Measurements from ENCODE around the gene YBX2.
A peak's percentile ranks its signal among the peaks of the same experiment; 100 is the strongest.

The YBX2 gene

DNA sequence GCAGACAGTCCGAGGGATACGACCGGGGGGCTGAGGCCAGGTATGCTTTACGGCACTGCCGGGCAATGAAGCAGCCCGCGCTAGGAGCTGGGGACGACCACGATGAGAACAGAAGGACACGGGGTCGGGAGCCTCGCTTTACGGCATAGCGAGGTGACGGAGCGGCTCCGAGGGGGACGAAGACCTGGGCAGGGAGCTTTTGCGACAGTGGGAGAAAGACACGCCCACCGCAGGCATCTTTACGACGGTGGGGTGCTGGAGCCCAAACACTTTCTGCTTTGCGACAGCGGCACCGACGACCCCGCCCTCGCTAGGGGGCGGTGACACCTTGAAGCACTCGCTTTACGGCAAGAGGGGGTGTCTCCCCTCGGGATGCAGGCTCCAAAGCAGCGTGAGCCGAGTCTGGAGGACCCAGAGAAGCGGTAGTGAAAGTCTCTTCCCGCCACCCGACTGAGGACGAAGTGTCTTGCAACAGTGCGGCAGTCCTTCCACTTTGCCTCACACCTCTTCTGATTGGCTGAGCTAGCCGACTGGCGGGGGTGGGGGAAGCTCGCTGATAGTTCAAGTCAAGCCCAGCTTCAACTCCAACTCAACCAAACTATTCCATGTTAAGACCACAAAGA lies 35.0 kb upstream of the YBX2 start:
- TF ChIP-seq JUND (IDR thresholded peaks at IDR 0.05; ENCODE audit: low read depth): no peak
- in situ Hi-C loops (cut with HindIII; ENCODE audit: low pct_unique_long_range_greater_than_20kb, low sequenced_read_pairs): no loop called here
- peak; percentile 96 to 98 for DNase-seq (ENCODE audit: low read depth in 1 of 2, low spot score in 1 of 2)

DNA sequence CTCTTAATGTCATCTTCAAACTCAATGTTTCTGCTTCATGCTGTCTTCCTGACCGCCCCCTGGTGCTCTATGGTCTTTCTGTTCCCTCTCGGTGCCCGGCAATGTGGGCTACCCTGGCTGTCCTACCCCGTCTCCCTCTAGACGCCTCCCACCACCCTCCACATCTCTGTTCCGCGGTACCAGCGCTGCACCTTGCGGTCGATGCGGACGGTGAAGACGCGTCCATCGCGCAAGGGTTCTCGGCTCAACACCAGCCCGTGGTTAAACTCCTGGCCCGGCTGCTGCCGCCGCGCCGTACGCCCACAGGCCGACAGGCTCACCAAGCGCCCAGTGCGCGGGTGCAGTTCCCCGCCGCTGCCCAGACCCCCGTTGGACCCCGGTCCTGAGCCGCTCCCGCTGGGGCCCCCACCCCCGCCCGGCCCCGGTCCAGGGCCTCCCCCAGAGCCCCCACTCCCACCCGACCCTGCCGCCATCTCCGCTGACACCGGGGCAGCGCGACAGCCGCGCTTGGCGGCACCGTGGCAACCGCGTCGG lies 34.5 kb upstream of the YBX2 start, which contains the start of gene NEURL4:
Gene NEURL4 (minus strand): TSS at position 496 of the 534 bp plus-strand sequence. CDS start 23 bp downstream, at position 473.
- DNase-seq (ENCODE audit: low read depth in 1 of 2, low spot score in 1 of 2): no peak
- no peak for TF ChIP-seq JUND (IDR thresholded peaks at IDR 0.05; ENCODE audit: low read depth)
- in situ Hi-C loops (cut with HindIII; ENCODE audit: low pct_unique_long_range_greater_than_20kb, low sequenced_read_pairs): no loop called here

DNA sequence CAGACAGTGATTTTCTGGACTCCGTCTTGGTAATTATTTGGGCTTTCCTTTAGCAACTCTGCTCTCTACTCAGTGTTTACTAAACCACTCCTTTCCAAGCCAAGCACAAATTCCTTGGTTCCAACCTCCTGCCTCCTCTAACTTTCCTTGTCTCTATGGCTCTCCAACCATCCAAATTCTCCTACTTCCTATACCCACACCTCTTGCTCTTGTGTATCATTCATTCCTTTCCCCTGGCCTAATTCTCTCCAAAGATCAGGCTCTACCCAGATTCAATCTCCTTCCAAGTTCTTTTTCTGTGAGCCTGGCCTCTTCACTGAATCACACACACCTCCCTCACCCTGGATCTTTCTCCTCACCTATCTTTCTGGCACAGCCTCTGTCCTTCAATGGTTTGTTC lies 33.6 kb upstream of the YBX2 start:
- no peak for TF ChIP-seq JUND (IDR thresholded peaks at IDR 0.05; ENCODE audit: low read depth)
- in situ Hi-C loops (cut with HindIII; ENCODE audit: low pct_unique_long_range_greater_than_20kb, low sequenced_read_pairs): no loop called here
- DNase-seq (ENCODE audit: low read depth in 1 of 2, low spot score in 1 of 2): no peak

DNA sequence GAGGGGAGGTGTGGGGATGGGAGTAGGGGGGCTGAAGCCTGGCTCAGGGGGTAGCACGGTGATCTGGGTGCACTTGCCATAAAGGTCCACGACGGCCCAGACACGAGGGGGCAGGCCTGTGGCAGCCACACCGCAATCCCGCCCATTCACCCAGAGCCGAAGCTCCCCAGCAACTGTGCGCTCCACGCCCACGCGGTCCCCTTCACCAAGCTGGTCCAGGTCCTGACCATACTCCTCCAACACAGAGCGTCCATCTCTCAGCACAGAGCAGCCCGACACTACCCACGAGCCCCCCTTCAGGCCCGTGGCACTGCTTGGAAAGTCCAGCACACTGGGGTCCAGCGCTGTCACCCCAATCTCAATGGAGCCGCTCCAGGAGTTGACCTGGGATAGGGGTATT lies 33.1 kb upstream of the YBX2 start:
- DNase-seq (ENCODE audit: low read depth in 1 of 2, low spot score in 1 of 2): no peak
- TF ChIP-seq JUND (IDR thresholded peaks at IDR 0.05; ENCODE audit: low read depth): no peak
- in situ Hi-C loops (cut with HindIII; ENCODE audit: low pct_unique_long_range_greater_than_20kb, low sequenced_read_pairs): no loop called here

DNA sequence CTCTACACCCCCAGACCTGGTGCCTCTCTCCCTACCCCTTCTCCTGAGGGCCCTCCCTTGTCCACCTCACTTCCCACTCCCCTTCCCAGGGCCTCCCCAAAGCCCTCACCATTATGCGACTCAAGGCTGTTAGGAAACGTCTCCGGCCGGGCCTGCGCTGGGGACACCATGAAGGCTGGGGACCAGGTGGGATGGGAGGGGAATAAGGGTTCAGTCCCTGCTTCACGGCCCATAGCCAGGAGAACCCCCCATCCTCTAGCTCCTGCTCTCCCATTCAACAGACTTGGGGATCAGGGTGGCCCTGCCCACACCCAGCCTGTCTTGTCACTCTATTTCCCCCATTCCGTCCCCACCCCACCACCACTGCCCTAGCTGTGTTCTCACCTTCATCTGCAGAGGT lies 32.6 kb upstream of the YBX2 start:
- in situ Hi-C loops (cut with HindIII; ENCODE audit: low pct_unique_long_range_greater_than_20kb, low sequenced_read_pairs): no loop called here
- TF ChIP-seq JUND (IDR thresholded peaks at IDR 0.05; ENCODE audit: low read depth): no peak
- DNase-seq (ENCODE audit: low read depth in 1 of 2, low spot score in 1 of 2): no peak

DNA sequence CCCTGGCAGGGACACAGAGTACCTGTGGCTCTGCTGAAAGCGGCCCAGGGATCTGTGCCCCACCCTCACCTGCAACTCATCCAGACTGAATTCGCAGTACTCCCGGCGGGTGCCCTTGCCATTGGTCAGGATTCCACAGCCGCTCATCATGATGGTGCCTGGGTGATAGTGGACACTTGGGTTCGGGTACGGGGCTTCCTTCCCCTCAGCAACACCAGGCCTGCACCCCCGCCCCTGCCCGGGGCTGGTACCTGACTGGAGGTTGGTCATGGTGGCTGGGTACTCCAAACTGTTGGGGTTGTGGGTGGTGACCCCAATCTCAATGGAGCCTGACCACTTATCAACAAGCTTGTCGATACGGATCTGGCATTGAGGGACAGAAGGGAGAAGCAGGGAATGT lies 31.7 kb upstream of the YBX2 start:
- no peak for DNase-seq (ENCODE audit: low read depth in 1 of 2, low spot score in 1 of 2)
- no peak for TF ChIP-seq JUND (IDR thresholded peaks at IDR 0.05; ENCODE audit: low read depth)
- in situ Hi-C loops (cut with HindIII; ENCODE audit: low pct_unique_long_range_greater_than_20kb, low sequenced_read_pairs): no loop called here

DNA sequence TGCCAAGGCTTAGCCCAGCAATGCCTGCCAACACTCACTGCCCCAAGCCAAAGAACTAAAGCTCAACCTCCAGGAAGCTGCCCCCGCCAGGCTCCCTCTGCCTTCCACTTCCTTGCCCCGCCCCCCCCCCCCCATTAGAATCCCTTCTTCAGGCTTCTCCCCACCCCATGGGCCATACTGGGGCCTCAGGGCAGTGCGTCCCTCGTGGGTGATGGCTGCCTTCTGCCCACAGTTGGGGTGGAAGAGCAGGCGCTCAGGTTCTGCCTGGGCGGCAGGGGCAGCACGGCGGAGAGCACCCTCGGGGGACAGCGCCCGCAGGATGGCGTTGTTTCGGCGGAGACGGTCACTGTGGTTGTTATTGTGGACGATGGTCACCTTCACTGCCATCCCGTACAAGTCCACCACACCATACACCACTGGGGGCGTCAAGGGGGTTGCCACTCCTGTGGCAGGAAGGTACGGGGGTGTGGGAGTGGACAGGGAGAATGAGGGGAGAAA lies 30.6 kb upstream of the YBX2 start:
- no peak for DNase-seq (ENCODE audit: low read depth in 1 of 2, low spot score in 1 of 2)
- no peak for TF ChIP-seq JUND (IDR thresholded peaks at IDR 0.05; ENCODE audit: low read depth)
- in situ Hi-C loops (cut with HindIII; ENCODE audit: low pct_unique_long_range_greater_than_20kb, low sequenced_read_pairs): no loop called here

DNA sequence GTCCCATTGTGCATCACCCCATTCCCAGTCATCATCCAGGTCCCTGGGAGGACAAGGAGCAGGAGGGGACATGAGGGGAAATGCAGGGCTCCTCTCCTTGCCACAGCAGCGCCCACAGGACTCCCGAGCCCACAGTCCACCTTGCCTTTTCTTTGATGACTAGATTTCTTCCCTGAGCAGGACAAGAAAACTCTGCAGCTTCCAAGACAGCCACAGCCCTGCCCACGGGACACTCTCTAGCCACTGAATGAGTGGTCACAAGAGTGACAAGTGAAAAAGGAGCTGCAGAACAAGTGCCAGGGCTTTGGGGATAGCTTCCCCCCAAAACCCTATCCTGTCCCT lies 30.0 kb upstream of the YBX2 start:
- no peak for DNase-seq (ENCODE audit: low read depth in 1 of 2, low spot score in 1 of 2)
- no peak for TF ChIP-seq JUND (IDR thresholded peaks at IDR 0.05; ENCODE audit: low read depth)
- in situ Hi-C loops (cut with HindIII; ENCODE audit: low pct_unique_long_range_greater_than_20kb, low sequenced_read_pairs): no loop called here

DNA sequence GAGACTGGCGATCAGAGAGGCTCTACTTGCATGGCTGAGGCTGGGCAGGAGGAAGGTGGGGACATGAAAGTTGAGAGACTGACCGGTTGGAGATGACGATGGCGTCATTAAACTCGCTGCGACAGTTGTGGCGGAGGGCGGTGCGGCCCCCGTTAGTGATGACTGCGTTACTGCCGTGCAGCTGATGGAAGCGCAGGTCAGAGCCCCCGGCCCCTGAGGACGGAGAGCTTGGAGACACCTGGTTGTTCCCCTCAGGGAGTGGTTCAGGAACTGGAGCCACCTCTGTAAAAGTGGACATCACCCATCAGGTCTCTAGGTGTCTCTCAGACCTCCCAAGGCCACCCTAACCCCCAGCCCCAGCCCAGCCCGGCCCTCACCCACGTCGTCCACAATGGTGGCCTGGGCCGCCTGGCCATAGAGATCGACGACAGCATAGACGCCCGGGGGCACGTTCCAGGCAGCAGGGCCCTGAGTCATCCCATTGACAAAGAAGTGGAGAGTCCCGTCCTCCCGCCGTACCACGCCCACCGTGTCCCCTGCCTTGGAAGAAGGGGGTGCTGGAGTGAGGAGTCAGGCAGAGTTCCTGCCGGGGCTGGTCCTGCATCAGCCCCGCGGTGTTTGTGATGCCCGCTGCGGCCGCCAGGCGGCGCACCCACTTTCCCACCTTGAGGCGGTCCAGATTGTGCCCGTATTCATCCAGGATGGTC lies 29.4 kb upstream of the YBX2 start:
- DNase-seq (ENCODE audit: low read depth in 1 of 2, low spot score in 1 of 2): no peak
- TF ChIP-seq JUND (IDR thresholded peaks at IDR 0.05; ENCODE audit: low read depth): no peak
- in situ Hi-C loops (cut with HindIII; ENCODE audit: low pct_unique_long_range_greater_than_20kb, low sequenced_read_pairs): no loop called here

DNA sequence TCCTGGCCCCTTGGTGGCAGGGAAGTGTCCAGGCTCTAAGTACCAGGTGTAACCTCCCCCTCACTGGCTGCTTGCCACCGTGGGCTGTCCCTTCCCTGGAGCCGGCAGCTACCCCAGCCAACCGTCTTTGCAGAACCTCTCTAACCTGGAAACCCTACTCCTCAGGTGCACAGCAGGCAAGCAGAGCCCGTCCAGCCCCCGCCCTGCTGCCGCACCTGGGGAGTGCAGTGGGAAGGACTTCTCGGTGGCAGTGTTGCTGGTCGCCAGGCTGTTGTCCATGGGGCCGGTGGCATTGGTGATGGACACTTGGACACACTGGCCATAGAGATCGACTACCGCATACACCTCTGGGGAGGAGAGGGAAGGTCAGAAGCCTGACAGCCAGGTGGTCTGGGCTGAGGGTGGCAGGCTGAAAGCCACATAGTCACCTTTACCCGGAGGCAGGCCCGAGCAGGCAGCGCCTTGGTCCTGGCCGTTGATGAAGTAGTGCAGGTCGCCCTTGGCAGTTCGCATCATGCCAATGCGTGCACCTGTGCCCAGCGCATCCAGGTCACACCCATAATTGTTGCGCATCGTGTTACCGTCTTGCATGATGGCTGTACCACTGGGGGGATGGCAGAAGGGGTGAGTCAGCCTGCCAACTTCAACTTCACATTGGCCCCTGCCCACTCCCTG lies 28.2 kb upstream of the YBX2 start:
- DNase-seq (ENCODE audit: low read depth in 1 of 2, low spot score in 1 of 2): no peak
- in situ Hi-C loops (cut with HindIII; ENCODE audit: low pct_unique_long_range_greater_than_20kb, low sequenced_read_pairs): no loop called here

DNA sequence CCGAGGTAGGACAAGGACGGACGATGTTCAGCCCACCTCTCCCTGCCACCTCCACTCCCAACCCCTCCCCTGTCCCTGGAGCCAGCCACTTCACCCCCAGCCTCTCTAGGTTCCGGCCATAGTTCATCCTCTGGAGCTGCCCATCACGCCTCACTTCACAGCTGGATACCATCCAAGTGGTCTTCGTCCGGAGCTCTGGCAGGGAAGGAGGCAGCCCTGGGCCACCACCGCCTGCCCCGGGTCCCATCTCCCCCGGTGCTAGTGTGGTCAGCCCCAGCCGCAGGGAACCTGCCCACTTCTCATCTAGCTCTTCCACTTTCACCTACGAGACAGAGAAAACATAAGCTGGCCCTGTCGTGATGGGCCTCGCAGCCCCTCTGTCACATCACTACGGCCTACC lies 27.0 kb upstream of the YBX2 start:
- no peak for DNase-seq (ENCODE audit: low read depth in 1 of 2, low spot score in 1 of 2)
- in situ Hi-C loops (cut with HindIII; ENCODE audit: low pct_unique_long_range_greater_than_20kb, low sequenced_read_pairs): no loop called here
- TF ChIP-seq JUND (IDR thresholded peaks at IDR 0.05; ENCODE audit: low read depth): no peak

More for the DNA sequence above, 28.2 kb upstream of the YBX2 start:
- no peak for TF ChIP-seq JUND (IDR thresholded peaks at IDR 0.05; ENCODE audit: low read depth)

DNA sequence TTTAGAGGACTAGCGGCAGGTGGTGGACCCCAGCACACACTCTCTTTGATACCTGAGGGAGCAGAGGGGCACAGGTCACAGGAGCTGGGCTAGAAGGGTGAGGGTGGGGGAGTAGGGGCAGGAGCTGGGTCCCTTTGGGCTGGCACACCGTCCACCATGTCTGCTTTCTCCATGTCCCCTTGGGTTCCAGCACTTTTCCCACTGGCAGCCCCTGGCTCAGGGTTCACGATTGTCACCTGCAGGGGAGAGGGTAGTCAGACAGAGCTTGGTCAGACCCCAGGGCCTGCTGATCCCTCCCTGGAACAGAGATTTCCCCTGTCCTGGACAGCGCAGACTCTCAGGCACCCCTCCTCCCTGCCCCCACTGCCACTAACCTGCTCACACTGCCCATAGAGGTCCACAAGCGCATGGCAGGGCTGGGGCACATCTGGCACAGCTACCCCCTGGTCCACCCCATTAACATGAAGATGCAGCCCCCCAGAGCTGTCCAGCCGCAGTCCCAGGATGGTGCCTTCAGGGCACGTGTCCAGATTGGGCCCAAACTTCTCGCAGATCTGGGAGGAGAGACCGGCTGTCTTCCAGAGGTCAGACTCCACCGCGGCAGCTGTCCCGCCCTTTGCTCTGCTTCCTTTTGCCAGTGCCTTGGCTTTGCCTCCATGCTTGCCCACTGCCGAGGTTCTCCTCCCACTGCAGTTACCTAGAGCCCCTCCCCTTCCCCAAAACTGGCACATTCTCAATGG lies 23.9 kb upstream of the YBX2 start:
- no peak for TF ChIP-seq JUND (IDR thresholded peaks at IDR 0.05; ENCODE audit: low read depth)
- in situ Hi-C loops (cut with HindIII; ENCODE audit: low pct_unique_long_range_greater_than_20kb, low sequenced_read_pairs): no loop called here
- no peak for DNase-seq (ENCODE audit: low read depth in 1 of 2, low spot score in 1 of 2)

All from T47D (cell line).